Liver (tissue), 9 donors: ENCODE results near the gene STRADA. TPM values are rescaled to one million over a fixed set of nuclear protein-coding genes. Genes with fewer than 3 reads are reported as not detected.

ENCODE experiments used
- DNase-seq: peaks from one replicate; pipeline ENCODE4 v3.0.0-alpha.2; 2017; ENCODE audit warnings: low spot score
- H3K27ac ChIP-seq, 2 donors: one replicate each; pipeline ENCODE4 v1.7.0; 2013; ENCODE audit warnings: inconsistent platforms in 2 of 2, low read length in 2 of 2, control low read depth in 1 of 2, low read depth in 1 of 2, mild to moderate bottlenecking in 1 of 2
- H3K27me3 ChIP-seq, 4 donors: one replicate each; pipeline versions ENCODE4 v1.6.1 to v1.7.0; 2013; ENCODE audit warnings: low read length in 3 of 4, inconsistent platforms in 1 of 4, mild to moderate bottlenecking in 1 of 4, moderate library complexity in 1 of 4; ENCODE audit not compliant: control insufficient read depth in 4 of 4, insufficient read depth in 4 of 4
- H3K36me3 ChIP-seq, 4 donors: one replicate each; pipeline versions ENCODE4 v1.6.1 to v1.7.0; 2013; ENCODE audit warnings: low read length in 3 of 4, mild to moderate bottlenecking in 3 of 4, low read depth in 1 of 4, moderate library complexity in 1 of 4; ENCODE audit not compliant: control insufficient read depth in 4 of 4, insufficient read depth in 3 of 4
- H3K4me1 ChIP-seq, 4 donors: one replicate each; pipeline versions ENCODE4 v1.6.1 to v1.7.0; 2013; ENCODE audit warnings: low read length in 3 of 4, mild to moderate bottlenecking in 3 of 4, moderate library complexity in 1 of 4; ENCODE audit not compliant: control insufficient read depth in 4 of 4, insufficient read depth in 4 of 4
- H3K4me3 ChIP-seq, 3 donors: one replicate each; pipeline versions ENCODE4 v1.6.1 to v1.7.0; 2013; ENCODE audit warnings: low read length in 3 of 3, control low read depth in 1 of 3, low read depth in 1 of 3, mild to moderate bottlenecking in 1 of 3
- H3K9ac ChIP-seq, 2 donors: one replicate each; pipeline ENCODE4 v1.7.0; 2013; ENCODE audit warnings: low read length in 2 of 2, mild to moderate bottlenecking in 2 of 2, moderate library complexity in 2 of 2, control low read depth in 1 of 2, low read depth in 1 of 2
- H3K9me3 ChIP-seq, 4 donors: one replicate each; pipeline versions ENCODE4 v1.6.1 to v1.7.0; 2013; ENCODE audit warnings: low read length in 3 of 4; ENCODE audit not compliant: control insufficient read depth in 4 of 4
- CTCF ChIP-seq: fragments of 150-350 bp; IDR thresholded peaks from 2 replicates; pipeline ENCODE4 v1.5.1; 2017; ENCODE audit warnings: improper control_type of control experiment, low read depth, low read length; ENCODE audit not compliant: missing input control
- EGR1 ChIP-seq, 2 donors: IDR thresholded peaks; 2 replicates each; pipeline ENCODE4 v1.6.1; 2016 to 2018; ENCODE audit warnings: antibody characterized with exemption in 2 of 2, low read depth in 2 of 2
- FOXA2 ChIP-seq: IDR thresholded peaks from 2 replicates; pipeline ENCODE4 v1.6.1; 2016; ENCODE audit warnings: antibody characterized with exemption
- NR2F2 ChIP-seq: IDR thresholded peaks from 2 replicates; pipeline ENCODE4 v1.6.1; 2016; ENCODE audit warnings: antibody characterized with exemption
- RAD21 ChIP-seq, 2 donors: IDR thresholded peaks; 2 replicates each; pipeline ENCODE4 v1.6.1; 2016; ENCODE audit warnings: antibody characterized with exemption in 2 of 2, mild to moderate bottlenecking in 2 of 2
- REST ChIP-seq: IDR thresholded peaks from 2 replicates; pipeline ENCODE4 v1.6.1; 2016; ENCODE audit warnings: antibody characterized with exemption, mild to moderate bottlenecking
- RXRA ChIP-seq, 2 donors: IDR thresholded peaks; 2 replicates each; pipeline ENCODE4 v1.6.1; 2017 to 2018; ENCODE audit warnings: antibody characterized with exemption in 2 of 2, mild to moderate bottlenecking in 1 of 2
- YY1 ChIP-seq: IDR thresholded peaks from 2 replicates; pipeline ENCODE4 v1.6.1; 2016; ENCODE audit warnings: antibody characterized with exemption, mild to moderate bottlenecking
- ZBTB33 ChIP-seq: IDR thresholded peaks from 2 replicates; pipeline ENCODE4 v1.6.1; 2016; ENCODE audit warnings: antibody characterized with exemption
- WGBS: extraction: QIAGEN DNeasy Blood & Tissue Kit; methylation state at CpG from one replicate; pipeline ENCODE4 v1.1.7; 2013; 5-methylcytosine and 5-hydroxymethylcytosine counted together
- polyA plus RNA-seq, 2 donors: library from polyadenylated mRNA; stranded (reverse) in 1 of 2; unstranded in 1 of 2; fragments of 200-250 nt in 1 of 2; fragments of >200 nt in 1 of 2; fragmentation: Nextera tagmentation in 1 of 2; extraction: Ambion mirVana in 1 of 2; gene quantifications; one replicate each; pipeline versions ENCODE4 v1.2.1 to v1.2.3, GENCODE V29; 2013 to 2015
- total RNA-seq, 2 donors: library from RNA; depleted of rRNA; stranded (reverse); fragments of >200 nt; gene quantifications; one replicate each; pipeline ENCODE4 v1.2.3, GENCODE V29; 2014
- donor health status: healthy.
- donor health status: healthy.
- donor health status: healthy.
- donor health status: healthy.
- donor health status: healthy.

Gene STRADA
- total and polyA plus RNA-seq, 4 donors, result 7.7 to 17.9 (median 8.2) TPM

- WGBS, result 76% methylated on average over 9 of the region's 9 CpGs
- Histone ChIP-seq H3K27ac (peak overlapping the region in 1 of 2 donors; percentile 35), H3K9ac (no peak overlapping the region), H3K9me3 (no peaks in the 10 kb centered on the region), H3K27me3 (no peaks in the 10 kb centered on the region), H3K36me3 (peaks cover 12 to 27% (median 18%) of the 10 kb centered on the region in 4 donors), H3K4me1 (peaks cover 14 to 34% (median 21%) of the 10 kb centered on the region in 4 donors), H3K4me3 (no peak overlapping the region)
- peak in 1 of 2 donors; percentile 61 for TF ChIP-seq RAD21 (IDR thresholded peaks at IDR 0.05)
- no peak for TF ChIP-seq FOXA2
- peak; percentile 19 for TF ChIP-seq NR2F2
- peak in 1 of 2 donors; percentile 23 for TF ChIP-seq RXRA (IDR thresholded peaks at IDR 0.05)
- TF ChIP-seq YY1, result no peak
- TF ChIP-seq CTCF, result peak; percentile 20
- DNase-seq, result no peak
Measured at GRCh38 chr17:63696381-63696961, 45.1 kb downstream of the STRADA start.

DNA sequence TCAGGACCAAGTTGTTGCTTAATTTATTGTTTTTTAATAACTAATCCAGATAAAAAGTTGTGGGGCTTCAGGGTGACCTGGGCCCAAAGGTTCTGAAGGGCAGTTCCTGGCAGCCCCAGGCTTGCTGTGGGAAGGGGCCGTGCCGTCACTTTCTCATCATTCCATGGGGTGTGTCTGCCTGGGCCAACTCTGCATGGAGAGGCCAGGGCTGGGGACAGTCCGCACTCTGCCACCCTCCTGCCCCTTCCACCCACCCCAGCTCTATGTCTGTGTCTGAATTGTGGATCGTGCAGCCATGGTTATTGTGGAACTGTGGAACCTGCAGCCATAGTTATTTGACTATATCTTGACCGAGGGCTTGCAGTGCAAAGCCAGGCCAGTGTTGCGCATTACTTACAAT lies 45.7 kb downstream of the STRADA start:
- Histone ChIP-seq H3K27ac (no peak overlapping the region), H3K27me3 (no peaks in the 10 kb centered on the region), H3K4me1 (peaks cover 14 to 34% (median 21%) of the 10 kb centered on the region in 4 donors), H3K36me3 (peaks cover 15 to 33% (median 24%) of the 10 kb centered on the region in 4 donors), H3K9me3 (no peaks in the 10 kb centered on the region), H3K4me3 (no peak overlapping the region), H3K9ac (no peak overlapping the region)
- TF ChIP-seq NR2F2 (no peak), REST (no peak), FOXA2 (no peak), RAD21 (IDR thresholded peaks at IDR 0.05) (no peak), YY1 (no peak), EGR1 (IDR thresholded peaks at IDR 0.05; ENCODE audit: low read depth in 2 of 2) (no peak), ZBTB33 (no peak)
- 89% methylated on average over 6 of the region's 6 CpGs for WGBS
- no peak for DNase-seq
